HG03558 (cell line): ENCODE data around the gene RASA1.

ENCODE experiments used
- ATAC-seq: cut with Tn5 transposase; IDR thresholded peaks from one replicate; pipeline ENCODE4 v1.9.1; 2021; ENCODE audit warnings: moderate number of reproducible peaks; ENCODE audit not compliant: unreplicated experiment; ENCODE audit errors: extremely low read depth

Gene RASA1

DNA sequence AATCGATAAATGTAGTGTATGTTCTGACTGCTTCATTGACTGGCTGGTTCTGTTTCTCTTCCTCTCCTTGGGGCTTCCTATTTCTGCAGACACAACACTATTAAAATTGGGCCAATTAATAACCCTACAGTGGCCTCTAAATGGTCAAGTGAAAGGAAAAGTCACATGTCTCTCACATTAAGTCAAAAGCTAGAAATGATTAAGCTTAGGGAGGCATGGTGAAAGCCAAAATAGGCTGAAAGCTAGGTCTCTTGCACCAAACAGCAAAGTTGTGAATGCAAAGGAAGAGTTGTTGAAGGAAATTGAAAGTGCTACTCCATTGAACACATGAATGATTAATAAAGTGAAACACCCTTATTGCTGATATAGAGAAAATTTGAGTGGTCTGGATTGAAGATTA, 86.8 kb downstream of the RASA1 start:
- peak; percentile 65 for ATAC-seq

DNA sequence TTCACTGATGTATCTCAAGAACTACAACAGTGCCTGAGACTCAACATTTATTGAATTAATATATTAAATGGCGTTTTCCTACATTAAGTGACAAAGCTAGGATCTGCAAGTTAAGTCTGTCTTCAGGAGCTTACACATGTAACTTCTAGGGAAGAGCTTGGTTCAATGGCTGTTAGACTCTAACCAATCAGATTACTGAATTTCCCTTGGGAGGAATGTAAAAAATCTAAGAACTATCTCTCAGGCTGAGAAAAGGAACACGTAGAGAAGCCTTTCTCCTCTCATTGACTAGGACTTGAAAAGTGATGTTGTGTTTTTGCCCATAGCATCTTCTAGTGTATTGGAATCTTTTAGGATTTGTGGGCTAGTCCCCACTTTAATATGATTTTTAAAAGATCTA, 91.4 kb downstream of the RASA1 start:
- no peak for ATAC-seq

DNA sequence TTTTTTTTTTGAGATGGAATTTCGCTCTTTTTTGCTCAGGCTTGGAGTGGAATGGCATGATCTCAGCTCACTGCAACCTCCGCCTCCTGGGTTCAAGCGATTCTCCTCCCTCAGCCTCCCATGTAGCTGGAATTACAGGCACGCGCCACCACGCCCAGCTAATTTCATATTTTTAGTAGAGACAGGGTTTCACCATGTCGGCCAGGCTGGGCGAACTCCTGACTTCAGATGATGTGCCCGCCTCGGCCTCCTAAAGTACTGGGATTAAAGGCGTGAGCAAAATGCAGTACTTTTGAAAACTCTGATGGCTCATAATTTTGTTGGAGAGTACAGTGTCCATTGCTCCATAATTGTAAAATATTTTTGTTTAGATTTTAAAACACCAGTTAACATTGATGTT, 92.4 kb downstream of the RASA1 start:
- ATAC-seq = no peak

DNA sequence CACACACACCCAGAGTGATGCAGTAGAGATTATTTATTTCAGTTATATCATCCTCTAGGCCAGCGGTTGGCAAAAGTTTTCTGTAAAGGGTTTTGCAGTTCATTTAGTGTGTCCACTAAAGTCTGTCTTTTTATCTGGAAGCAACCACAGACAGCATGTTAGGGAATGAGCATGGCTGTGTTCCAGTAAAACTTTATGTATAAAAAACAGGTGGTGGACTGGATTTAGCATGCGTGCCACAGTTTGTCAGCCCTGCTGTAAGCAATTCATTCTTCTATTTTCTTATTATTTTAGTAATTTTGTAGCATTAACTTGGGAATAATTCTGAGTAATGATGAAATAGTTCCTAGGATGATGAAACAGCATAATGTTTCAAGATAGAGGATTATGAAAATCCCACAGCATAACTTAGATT, 93.4 kb downstream of the RASA1 start:
- ATAC-seq = no peak

DNA sequence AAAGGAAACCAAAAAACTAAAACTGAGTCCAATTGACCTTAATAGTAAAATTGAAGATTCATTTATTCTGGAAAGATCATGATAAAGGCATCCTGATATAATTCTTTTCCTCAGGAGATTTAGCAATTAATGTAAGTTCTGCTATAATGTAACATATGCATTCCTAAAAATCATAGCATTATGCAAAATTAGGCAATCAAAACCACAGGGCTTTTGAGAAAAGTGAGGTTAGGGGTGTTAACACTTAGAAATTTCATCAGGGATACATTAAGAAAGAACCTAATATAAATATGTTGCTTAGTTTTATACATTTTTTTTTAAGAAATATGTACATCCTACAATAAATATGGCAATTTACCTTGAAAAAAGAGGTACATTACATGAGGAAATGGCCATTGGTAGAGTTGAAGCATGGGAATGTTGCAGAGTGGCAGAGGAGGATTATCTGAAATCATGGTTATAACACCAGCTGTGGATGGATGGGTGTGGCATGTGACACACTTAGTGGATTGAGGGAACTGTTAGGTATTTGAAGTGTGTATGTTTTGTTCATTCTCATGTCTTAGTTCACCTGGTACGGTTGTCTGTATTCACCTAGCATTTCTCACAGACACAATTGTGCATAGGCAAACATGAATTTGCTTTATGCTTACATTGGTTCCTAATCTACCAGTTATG, 94.0 kb downstream of the RASA1 start:
- no peak for ATAC-seq

DNA sequence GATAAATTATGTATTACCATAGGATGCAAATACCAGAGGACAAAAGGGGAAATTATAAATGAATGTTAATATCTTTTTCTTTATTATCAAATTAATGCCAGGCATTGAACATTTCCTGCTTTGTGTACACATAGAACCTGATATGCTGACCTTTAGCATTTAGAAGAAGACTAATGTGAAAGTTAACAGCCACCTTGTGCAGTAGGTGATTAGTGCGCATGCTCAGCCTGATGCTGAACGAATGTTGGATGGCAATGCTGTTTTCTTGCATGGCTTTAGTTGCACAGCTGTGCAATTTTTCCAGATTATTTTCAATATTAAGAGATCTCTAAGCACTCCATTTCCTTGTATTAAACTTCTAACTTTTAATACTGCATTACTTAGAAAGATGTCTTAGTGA, 99.6 kb downstream of the RASA1 start:
- no peak for ATAC-seq

DNA sequence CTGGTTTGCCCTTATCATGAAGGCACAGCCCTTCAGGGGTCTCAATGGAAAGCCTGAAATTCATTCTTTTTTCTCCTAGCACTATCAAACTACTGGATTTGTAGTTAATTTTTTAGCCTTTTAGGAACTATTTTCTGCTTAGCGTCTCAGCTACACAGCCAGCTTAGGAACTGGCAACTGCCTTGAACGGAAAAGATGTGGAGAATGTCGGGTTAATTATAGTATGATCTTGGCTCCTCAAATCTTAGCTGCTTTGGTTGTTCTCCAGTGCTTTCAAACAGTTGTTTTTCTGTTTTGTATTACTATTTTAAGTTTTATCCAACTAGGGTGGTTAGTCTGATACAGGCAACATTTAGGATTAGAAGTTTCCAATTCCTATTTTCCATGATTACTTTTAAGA, 100.9 kb downstream of the RASA1 start:
- no peak for ATAC-seq

DNA sequence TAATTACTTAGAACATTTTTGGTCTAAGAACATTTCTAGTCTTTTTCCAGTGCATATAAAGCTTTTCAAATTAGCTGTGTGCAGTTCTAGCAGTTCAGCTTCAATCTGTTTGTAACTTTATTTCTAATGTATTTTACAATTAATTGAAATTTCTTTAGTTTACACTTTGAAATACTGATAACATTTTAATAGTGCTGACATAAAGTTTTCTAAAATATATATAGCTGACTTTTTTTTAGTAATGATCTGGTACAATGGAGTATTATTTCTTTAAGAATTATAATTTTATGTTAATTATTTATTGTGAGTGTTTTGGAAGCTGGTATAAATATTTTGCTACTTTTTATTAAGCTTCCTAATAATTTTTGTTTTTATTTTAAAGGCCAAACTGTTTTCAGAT, 101.7 kb downstream of the RASA1 start:
- ATAC-seq = no peak

DNA sequence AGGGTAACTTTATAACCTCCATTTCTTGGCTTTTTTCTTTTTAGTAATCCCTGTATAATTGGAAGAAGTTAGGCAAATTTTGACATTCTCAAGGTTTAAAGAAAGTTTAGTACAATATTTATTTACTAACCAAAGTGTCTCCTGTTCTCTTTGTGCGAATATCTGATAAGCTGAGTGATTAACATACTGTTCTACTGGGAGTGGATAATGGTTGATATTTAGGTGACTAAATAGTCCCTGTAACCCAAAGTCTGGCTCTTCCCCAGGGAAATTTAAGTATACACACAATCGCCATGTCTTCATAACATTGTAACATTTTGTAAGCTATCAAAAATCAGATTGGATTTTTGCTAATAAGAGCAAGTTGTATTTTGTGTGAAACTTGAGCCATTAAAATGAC, 105.0 kb downstream of the RASA1 start:
- no peak for ATAC-seq

DNA sequence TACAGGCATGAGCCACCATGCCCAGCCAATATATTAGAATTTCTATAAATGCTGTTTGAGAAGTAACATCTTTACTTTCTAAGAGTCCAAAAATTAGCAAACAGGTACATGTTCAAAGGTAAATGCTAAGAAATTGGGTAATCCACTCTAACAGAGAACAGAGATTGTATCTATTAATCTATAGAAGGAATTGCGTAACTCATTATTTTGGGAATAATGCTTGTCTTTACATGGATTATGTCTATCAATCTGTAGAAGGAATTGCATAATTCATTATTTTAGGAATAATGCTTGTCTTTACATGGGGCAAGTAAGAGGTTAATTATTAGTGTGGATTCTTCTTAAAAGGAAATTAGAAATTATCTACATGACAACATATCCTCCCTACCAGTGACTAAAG, 114.5 kb downstream of the RASA1 start:
- ATAC-seq = no peak

DNA sequence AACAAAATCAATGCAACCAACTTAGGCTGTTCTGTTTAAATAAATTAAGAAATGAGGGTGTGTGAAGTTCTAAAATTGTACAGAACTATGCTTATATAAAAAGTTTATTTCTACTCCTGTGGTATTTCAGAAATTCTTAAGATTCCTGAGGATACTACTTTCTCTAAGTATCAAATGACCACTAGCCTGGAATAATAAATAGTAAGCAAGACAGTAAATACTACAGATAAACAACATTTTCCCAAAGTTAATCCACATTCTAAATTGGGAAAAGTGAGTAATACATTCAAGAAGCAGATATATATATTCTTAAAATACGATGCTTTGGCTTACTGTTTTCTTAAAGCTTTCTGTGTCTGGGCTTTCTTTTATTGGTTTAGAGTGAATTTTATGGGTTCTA, 115.5 kb downstream of the RASA1 start:
- ATAC-seq = no peak

DNA sequence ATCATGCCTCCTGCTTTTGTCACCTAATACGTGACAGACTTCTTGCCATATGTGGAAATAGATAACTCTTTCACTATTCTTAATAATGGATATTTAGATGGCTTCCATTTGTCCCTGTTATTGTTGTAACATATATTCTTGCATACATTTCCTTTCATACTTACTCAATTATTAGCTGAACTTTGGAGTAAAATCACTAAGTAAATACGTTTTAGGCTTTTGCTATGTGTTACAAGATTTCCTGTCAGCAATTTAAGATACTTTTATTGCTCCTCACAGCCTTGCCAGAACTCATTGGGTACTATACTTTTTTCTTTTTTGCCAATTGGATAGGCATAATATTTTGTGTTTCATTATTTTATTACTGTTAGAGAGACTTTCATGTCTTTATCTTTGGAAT, 118.1 kb downstream of the RASA1 start:
- ATAC-seq = no peak

DNA sequence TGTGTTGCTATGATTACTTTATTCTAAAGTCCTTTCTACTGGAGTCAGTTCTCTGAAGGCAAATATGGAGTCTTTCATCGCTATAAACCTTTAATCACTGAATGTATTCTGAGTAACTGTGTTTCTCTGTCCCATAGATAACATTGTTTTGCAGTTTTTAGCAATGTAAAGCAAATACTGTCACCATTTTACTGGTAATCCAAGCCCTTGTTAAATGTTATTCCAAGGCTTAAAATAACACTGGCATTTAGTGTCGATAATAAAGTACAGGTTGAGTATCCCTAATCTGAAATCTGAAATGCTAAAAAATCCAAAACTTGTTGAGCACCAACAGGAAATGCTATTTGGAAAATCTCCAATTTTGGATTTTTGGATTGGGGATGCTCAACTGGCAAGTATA, 120.4 kb downstream of the RASA1 start:
- ATAC-seq = no peak

DNA sequence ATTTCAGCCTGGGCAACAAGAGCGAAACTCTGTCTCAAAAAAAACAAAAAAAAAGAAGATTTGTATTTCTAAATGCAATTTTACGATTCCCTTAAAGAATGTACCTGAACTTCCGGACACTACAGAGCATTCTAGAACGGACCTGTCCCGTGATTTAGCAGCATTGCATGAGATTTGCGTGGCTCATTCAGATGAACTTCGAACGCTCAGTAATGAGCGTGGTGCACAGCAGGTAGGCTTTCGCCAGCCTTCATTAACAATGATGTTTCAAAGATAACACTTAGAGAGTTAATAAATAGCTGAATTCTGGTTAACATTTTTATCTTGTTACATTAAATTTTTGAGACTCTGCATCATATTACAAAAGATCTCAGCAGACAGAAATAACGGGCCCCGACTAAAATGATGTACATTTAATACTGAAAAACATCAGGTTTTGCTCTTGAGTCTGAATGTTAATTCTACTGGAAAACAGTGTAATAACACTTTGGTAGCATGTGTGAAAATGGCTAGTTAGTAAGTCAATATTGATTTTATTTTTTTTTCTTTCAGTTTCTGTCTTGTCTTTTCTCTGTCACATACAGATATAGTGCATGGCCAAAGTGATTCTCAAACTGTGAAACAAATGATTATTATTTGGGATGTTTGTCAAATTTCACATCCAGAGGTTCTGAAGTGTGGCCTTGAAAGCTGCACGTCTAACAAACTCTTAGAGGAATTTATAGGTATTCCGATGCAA, 121.8 kb downstream of the RASA1 start:
- ATAC-seq = no peak

DNA sequence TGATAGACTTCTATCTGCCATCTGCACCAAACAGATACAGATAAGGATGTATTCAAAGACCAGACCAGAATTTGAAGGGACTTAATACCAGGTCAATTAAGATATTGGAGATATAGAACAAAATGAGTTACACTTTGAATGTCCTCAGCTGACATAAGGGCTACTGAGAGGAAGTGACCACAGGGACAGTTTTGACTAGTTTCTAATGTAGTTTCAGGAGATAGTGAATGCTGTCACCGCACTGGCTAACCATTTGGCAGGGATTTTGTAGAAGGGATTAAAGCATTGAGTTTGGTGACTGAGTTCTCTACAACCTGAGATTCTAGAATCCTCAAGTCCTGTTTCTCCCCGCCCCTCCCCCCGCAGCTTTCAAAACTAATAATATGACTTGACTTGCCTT, 122.4 kb downstream of the RASA1 start:
- ATAC-seq = no peak

DNA sequence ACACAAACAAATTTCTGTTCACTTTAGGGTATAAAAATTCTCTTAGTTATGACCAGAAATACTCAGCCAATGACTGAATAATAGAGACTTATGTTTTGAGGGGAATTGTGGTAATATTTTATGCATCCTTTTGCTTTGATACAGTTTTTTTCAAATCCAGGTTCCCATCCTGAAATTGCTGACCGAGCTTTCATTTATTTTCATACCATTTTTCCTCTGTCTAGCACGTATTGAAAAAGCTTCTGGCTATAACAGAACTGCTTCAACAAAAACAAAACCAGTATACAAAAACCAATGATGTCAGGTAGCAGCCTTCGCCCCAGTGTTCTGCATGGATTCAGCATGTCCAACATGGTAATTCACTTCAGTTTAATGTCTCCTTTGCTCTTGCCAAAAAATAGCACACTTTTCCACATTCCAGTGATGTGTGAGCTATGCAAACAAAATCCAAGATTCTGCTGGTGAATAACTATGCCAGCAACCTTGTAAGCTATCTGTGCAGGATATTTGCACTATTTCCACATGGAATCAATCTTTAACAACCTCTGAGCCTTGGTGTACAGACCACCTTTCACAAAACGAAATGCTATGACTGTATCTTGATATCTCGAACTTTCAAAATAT, 123.0 kb downstream of the RASA1 start:
- ATAC-seq = no peak

DNA sequence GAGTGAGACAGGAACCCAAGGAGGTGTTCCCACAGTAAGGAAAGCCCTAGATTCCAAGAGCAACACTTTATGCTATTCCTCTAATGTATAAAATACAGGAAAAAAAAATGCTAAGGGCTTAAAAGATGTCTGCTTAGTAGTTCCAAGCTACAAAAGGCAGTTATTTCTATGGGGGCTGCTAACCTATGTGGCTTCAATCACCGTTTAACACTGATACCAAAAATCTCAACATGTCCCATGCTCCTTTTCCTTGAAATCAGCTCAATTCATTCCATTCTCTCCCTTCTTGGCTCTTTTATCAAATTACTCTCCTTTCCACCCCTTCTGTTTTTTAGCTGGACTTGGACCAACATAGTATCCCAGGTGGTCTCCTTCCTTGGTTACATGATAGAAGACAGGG, 124.5 kb downstream of the RASA1 start:
- ATAC-seq = no peak

DNA sequence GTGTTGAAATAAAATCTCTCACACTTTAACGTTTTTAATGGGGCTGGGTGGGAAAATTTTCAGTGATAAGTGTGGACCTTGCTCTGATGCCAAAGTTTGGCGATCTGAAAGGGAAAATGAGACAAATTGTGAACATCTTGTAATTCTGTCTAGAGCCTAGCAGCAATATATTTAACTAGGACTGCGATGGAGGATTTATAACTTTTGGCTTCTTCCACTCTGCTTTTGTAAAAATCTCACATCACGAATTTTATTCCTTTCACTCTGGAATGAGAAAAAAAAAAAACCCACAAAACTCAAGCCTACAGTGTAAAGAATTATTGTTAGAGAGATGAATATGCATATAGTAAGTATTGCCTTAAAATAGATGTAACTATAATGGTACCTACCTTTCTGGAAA, 125.1 kb downstream of the RASA1 start:
- no peak for ATAC-seq

DNA sequence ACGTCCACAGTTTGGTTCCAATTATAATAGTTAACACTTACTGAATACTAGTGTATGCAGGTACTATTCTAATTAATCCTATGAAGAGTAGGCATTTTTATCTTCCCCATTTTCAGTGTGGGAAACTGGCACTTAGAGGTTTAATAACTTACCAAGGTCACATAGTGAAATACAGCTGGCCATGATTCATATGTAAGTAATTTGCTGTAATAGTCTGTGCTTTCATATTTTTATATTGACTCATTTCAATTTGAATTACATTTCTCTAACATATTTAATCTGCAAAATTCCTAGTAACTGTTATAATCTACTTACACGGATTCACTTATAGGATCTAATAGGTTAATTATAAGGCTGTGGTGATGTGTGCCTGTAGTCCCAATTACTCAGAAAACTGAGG, 125.6 kb downstream of the RASA1 start:
- ATAC-seq = no peak

DNA sequence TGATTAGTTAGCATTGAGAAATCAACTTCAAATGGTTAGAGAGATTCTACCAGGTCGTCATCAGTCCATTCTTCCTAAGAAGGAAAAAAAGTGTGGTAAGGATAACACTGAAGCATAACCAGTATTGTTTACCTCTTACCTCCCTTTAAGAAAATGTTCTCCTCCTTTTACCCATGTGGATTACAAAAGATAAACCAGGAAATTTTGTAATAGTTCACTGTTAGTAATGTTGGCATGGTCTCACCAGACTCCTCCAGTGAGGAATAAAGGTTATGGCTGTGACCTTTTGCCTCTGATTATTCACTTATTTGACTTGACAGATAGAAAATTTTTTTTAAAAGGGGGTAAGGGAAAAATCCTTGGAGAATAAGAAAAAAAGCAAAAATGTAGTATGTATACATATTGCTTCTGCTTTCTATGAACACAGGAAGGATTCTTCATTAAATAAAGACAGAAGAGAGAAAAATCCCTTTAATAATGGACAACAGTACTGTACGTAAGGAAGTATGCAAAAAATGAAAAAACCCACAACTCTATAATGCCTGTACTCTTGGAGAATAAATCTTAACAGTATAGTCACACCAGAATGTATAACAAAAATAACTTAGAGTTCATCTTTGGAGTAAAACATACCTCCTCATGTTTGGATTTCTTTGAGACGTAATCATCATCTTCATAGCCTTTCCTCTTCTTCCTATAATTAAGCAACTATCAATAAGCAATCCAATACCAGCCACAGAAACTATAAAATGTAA, 126.9 kb downstream of the RASA1 start:
- no peak for ATAC-seq

DNA sequence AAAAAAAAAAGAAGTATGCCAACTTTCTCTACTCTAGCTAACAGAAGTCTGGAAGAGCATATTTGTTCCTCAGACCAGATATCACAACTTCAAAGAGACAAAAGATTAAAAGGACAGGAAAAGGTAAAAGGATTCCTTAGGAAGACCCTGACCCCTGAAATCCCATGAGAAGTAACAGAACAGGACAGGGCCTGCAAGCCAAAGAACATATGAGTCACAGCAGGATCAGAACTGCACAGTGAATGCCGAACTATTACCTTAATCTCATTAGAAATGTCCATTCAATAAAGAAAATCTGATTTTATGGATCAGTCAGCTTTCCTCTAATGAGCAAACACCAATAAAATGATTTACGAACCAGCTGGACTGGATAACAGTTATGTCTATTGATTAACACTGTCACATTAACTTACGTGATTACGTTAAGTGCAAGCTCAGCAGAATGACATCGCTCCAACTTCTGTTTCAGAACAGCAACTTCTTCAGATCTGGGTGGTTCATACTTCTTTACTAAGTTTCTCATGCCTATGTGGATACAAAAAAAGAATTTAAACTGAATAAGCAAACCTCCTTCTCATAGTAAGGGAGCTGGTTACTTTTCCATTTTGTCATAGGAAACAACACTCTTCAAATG, 131.4 kb downstream of the RASA1 start:
- ATAC-seq = no peak
